AG04449 (cell line): ENCODE results near the gene ZNF92.
"Not testable (repeated sequence)": the region's sequence is repeated elsewhere in the genome, so short reads cannot be mapped to it uniquely, and the experiment has no call there.

Experiments
- CTCF ChIA-PET: fragments of 350-600 bp; formaldehyde crosslinking; extraction: SDS; loops from one replicate; lab custom pipeline; 2021; ENCODE audit warnings: antibody characterized with exemption; lab: Yijun Ruan, JAX
- POLR2A ChIA-PET: fragments of 400-600, 350-600 bp; formaldehyde crosslinking; extraction: SDS; loops from one replicate; lab custom pipeline; 2020; ENCODE audit warnings: antibody characterized with exemption, inconsistent platforms; lab: Yijun Ruan, JAX
- DNase-seq: peaks from one replicate; pipeline ENCODE4 v3.0.0-alpha.2; 2010; ENCODE audit warnings: low read depth, low spot score
- H3K4me3 ChIP-seq: 2 replicates; pipeline ENCODE4 v1.5.1; 2011; ENCODE audit warnings: low read depth, mild to moderate bottlenecking, control low read depth, low read length
- TF ChIP-seq, protein P1 (sequence below): IDR thresholded peaks from one replicate; pipeline ENCODE4 v1.5.1; 2011; ENCODE audit warnings: mild to moderate bottlenecking, moderate library complexity, low read length, control low read depth, inconsistent platforms; ENCODE audit not compliant: insufficient read depth; ENCODE audit errors: missing control alignments

The ZNF92 gene

DNA sequence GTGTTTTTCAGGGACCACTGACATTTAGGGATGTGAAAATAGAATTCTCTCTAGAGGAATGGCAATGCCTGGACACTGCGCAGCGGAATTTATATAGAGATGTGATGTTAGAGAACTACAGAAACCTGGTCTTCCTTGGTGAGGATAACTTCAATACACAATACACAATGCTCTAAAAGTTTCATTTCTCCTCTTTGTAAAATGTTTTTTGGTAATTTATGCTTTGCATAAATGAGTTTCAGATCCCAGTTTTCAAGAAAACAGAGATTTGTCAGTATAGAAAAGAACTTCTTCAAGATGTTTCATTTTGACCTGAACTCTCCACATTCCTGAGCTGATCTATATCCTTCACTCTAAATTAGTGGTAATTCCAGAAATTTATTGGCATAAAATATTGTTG is 14.2 kb downstream of the ZNF92 start:
- no peak overlapping the region for H3K4me3 ChIP-seq
- TF ChIP-seq, protein P1, sequence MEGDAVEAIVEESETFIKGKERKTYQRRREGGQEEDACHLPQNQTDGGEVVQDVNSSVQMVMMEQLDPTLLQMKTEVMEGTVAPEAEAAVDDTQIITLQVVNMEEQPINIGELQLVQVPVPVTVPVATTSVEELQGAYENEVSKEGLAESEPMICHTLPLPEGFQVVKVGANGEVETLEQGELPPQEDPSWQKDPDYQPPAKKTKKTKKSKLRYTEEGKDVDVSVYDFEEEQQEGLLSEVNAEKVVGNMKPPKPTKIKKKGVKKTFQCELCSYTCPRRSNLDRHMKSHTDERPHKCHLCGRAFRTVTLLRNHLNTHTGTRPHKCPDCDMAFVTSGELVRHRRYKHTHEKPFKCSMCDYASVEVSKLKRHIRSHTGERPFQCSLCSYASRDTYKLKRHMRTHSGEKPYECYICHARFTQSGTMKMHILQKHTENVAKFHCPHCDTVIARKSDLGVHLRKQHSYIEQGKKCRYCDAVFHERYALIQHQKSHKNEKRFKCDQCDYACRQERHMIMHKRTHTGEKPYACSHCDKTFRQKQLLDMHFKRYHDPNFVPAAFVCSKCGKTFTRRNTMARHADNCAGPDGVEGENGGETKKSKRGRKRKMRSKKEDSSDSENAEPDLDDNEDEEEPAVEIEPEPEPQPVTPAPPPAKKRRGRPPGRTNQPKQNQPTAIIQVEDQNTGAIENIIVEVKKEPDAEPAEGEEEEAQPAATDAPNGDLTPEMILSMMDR: no peak
- DNase-seq: no peak
- ChIA-PET CTCF (no interaction called here), POLR2A (no interaction called here)

- TF ChIP-seq, protein P1: no peak
- ChIA-PET CTCF (no interaction called here), POLR2A (no interaction called here)
- DNase-seq: no peak
- no peak overlapping the region for H3K4me3 ChIP-seq
Measured at GRCh38 chr7:65390588-65390987, 16.9 kb downstream of the ZNF92 start.

DNA sequence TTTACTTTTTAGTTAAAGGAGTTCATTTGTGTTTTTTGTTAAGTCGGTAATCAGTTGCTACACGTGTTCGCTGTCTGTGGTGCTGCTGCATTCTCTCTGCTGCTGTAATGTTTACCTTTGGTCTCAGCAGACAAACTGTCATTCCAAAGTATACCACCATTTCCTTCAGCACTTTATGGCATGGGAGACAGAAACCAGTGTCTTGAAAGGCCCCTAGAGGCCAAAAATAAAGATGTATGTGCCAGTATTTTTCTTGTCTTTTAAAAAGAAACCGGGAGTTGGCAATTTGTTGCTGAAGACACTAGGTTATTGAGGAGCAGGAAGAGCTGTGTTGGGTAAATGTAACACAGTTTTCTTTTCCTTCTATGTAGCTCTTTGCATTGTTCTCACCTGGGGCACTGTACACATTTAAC is 24.1 kb downstream of the ZNF92 start:
- TF ChIP-seq, protein P1: no peak
- POLR2A ChIA-PET: no interaction called here
- CTCF ChIA-PET: no interaction called here
- no peak overlapping the region for H3K4me3 ChIP-seq
- no peak for DNase-seq

DNA sequence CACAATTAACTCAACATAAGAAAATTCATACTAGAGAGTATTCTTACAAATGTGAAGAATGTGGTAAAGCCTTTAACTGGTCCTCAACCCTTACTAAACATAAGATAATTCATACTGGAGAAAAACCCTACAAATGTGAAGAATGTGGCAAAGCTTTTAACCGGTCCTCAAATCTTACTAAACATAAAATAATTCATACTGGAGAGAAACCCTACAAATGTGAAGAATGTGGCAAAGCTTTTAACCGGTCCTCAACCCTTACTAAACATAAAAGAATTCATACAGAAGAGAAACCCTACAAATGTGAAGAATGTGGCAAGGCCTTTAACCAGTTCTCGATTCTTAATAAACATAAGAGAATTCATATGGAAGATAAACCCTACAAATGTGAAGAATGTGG is 25.0 kb downstream of the ZNF92 start:
- POLR2A ChIA-PET, H3K4me3 ChIP-seq, DNase-seq, CTCF ChIA-PET: not testable (repeated sequence)

DNA sequence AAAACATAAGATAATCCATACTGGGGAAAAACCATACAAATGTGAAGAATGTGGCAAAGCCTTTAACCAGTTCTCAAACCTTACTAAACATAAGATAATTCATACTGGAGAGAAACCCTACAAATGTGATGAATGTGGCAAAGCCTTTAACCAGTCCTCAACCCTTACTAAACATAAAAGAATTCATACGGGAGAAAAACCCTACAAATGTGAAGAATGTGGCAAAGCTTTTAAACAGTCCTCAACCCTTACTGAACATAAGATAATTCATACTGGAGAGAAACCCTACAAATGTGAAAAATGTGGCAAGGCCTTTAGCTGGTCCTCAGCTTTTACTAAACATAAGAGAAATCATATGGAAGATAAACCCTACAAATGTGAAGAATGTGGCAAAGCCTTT is 25.4 kb downstream of the ZNF92 start:
- DNase-seq, H3K4me3 ChIP-seq, CTCF ChIA-PET, POLR2A ChIA-PET: not testable (repeated sequence)

DNA sequence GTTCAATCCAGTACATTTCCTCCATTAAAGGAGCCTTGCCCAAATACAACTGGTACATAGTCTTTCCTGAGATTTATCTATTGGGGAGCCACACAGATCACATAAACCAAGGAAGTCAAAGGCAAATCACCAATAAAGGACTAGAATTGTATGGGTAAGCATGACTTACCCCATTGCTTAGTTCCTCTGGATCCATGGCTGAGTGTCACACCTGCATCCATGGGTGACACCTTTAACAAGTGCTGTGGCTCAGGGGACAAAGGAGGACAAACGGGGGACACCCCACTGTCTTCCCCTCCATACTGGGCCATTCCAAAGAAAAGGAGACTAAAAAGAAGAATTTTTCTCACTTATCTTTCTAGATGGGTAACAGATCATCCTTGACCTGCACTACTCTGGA is 30.4 kb downstream of the ZNF92 start:
- CTCF ChIA-PET: no interaction called here
- TF ChIP-seq, protein P1: no peak
- DNase-seq: no peak
- H3K4me3 ChIP-seq: no peak overlapping the region
- POLR2A ChIA-PET: no interaction called here

- H3K4me3 ChIP-seq, POLR2A ChIA-PET, DNase-seq, CTCF ChIA-PET: not testable (repeated sequence)
Measured at GRCh38 chr7:65406706-65407105, 33.1 kb downstream of the ZNF92 start.

- ChIA-PET POLR2A (no interaction called here), CTCF (no interaction called here)
- H3K4me3 ChIP-seq: no peak overlapping the region
- DNase-seq: no peak
- TF ChIP-seq, protein P1: no peak
Measured at GRCh38 chr7:65409363-65409762, 35.7 kb downstream of the ZNF92 start.
